ENCODE data around the gene NISCH. TPM values are rescaled to one million over a fixed set of nuclear protein-coding genes. Genes with fewer than 3 reads are reported as not detected.

The NISCH gene
- total and polyA plus RNA-seq, 2 experiments from 2014 or later: 58.9 to 74.5 TPM

DNA sequence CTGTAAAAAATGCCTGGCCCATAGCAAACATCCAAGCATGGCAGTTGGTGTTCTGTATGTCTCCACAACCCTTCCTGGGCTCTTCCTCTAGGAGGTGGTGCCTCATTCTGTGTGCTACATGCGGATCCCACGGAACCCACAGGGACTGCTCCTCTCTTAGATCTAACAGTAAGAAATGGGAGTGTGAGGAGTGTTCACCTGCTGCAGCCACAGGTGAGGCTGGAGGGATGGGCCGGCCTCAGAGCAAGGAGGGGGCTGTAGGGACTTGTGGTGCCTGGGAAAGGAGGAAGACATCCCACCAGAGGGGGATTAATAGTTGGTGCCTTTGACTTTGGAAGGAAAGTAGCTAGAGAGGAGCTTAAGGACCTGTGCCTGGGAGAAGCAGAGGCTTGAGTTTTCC is 32.7 kb upstream of the NISCH start:
- no peaks in the 10 kb centered on the region for H3K9me3 ChIP-seq (ENCODE audit: low read depth)
- DNase-seq (ENCODE audit: low spot score): no peak
- no peaks in the 10 kb centered on the region for H4K20me1 ChIP-seq (ENCODE audit: insufficient read depth, poor library complexity, severe bottlenecking)
- H3K4me1 ChIP-seq (ENCODE audit: insufficient read depth): no peaks in the 10 kb centered on the region
- H3K4me3 ChIP-seq: no peak overlapping the region
- no peak for TF ChIP-seq EZH2 (IDR thresholded peaks at IDR 0.05; ENCODE audit: borderline replicate concordance)
- TF ChIP-seq, protein P1, sequence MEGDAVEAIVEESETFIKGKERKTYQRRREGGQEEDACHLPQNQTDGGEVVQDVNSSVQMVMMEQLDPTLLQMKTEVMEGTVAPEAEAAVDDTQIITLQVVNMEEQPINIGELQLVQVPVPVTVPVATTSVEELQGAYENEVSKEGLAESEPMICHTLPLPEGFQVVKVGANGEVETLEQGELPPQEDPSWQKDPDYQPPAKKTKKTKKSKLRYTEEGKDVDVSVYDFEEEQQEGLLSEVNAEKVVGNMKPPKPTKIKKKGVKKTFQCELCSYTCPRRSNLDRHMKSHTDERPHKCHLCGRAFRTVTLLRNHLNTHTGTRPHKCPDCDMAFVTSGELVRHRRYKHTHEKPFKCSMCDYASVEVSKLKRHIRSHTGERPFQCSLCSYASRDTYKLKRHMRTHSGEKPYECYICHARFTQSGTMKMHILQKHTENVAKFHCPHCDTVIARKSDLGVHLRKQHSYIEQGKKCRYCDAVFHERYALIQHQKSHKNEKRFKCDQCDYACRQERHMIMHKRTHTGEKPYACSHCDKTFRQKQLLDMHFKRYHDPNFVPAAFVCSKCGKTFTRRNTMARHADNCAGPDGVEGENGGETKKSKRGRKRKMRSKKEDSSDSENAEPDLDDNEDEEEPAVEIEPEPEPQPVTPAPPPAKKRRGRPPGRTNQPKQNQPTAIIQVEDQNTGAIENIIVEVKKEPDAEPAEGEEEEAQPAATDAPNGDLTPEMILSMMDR (IDR thresholded peaks at IDR 0.05; ENCODE audit: poor library complexity): no peak
- TF ChIP-seq EZH2phosphoT487 (IDR thresholded peaks at IDR 0.05; ENCODE audit: low read depth, severe bottlenecking, unreplicated experiment): no peak
- no peak overlapping the region for H3K4me2 ChIP-seq
- no peak overlapping the region for H3K27ac ChIP-seq
- no peak overlapping the region for H2AFZ ChIP-seq
- no peaks in the 10 kb centered on the region for H3K36me3 ChIP-seq (replicated peaks; ENCODE audit: insufficient read depth, low read depth)
- no peaks in the 10 kb centered on the region for H3K9me2 ChIP-seq (replicated peaks; ENCODE audit: insufficient read depth)
- H3K79me2 ChIP-seq: no peaks in the 10 kb centered on the region
- no peaks in the 10 kb centered on the region for H3K27me3 ChIP-seq
- WGBS (ENCODE audit: low lambda C conversion rate, missing lambda C conversion rate): 85% methylated on average over 3 of the region's 3 CpGs

DNA sequence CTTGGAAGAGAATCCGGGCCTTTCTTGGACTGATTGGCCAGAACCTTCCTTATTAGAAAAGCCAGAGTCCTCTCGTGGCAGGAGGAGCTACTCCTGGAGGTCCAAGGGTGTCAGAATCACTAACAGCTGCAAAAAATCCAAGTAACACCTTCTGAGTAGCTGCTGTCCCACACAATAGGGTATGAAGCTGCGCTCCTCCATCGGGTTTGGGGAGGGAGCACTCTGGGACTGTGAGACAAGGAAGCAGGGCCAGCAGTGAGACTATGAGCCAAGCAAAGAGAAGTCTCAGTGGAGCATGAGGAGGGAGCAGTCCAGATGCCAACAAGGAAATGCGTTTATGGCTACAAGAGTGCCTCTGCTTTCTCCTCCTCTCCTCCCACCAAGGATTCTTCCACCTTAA is 32.2 kb upstream of the NISCH start:
- no peak overlapping the region for H2AFZ ChIP-seq
- no peaks in the 10 kb centered on the region for H3K36me3 ChIP-seq (replicated peaks; ENCODE audit: insufficient read depth, low read depth)

DNA sequence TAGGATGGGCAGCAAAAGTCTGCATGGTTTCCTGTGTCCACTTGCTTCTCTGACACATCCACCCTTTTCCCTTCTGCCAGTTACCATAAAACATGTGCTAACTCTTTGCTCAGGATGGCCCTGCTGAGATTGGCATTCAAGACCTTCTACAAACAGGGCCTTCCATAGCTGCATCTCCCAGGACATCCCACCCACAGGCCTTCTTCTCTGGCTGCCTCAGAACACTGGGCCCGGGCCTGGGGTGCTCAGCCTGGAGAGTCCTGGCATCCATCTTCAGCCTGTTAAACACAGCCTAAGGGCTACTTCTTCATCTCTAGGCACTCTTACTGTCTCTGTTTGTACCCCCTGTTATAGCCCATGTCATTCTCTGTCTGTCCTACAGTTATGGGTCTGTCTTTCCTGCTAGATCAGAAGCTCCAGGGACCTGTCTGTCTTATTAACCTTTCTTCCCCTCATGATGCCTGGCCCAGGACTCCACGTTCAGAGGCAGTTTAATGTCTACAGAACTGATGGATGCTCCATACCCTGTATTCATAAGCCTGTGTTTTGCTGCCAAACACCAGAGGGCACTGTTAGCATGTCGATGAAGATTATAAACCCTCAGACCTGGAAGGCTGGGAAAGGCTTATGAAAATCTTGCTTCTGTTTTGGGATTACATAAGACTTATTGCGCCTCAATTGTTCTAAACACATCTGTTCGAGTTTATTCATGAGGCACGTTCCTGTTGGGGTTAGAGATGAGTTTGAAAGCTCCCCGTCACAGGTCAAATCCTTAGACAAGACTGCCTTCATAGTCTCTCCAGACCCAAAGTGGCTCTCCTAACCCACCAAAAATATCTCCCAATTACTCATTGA is 27.0 kb upstream of the NISCH start:
- Histone ChIP-seq H3K9me3 (ENCODE audit: low read depth) (no peaks in the 10 kb centered on the region), H2AFZ (no peak overlapping the region), H4K20me1 (ENCODE audit: insufficient read depth, poor library complexity, severe bottlenecking) (no peaks in the 10 kb centered on the region), H3K36me3 (replicated peaks; ENCODE audit: insufficient read depth, low read depth) (no peaks in the 10 kb centered on the region), H3K4me2 (no peak overlapping the region), H3K9me2 (replicated peaks; ENCODE audit: insufficient read depth) (no peaks in the 10 kb centered on the region), H3K79me2 (no peaks in the 10 kb centered on the region), H3K4me1 (ENCODE audit: insufficient read depth) (peaks cover 10% of the 10 kb centered on the region), H3K27me3 (no peaks in the 10 kb centered on the region), H3K27ac (peak overlapping the region; percentile 51), H3K4me3 (no peak overlapping the region)
- DNase-seq (ENCODE audit: low spot score): peak; percentile 84
- WGBS (ENCODE audit: low lambda C conversion rate, missing lambda C conversion rate): 20% methylated on average over 7 of the region's 7 CpGs
- no peak for TF ChIP-seq EZH2phosphoT487 (IDR thresholded peaks at IDR 0.05; ENCODE audit: low read depth, severe bottlenecking, unreplicated experiment)
- TF ChIP-seq EZH2 (IDR thresholded peaks at IDR 0.05; ENCODE audit: borderline replicate concordance): no peak
- TF ChIP-seq, protein P1 (IDR thresholded peaks at IDR 0.05; ENCODE audit: poor library complexity): peak; percentile 89

More for the DNA sequence above, 32.2 kb upstream of the NISCH start:
- Histone ChIP-seq H3K9me2 (replicated peaks; ENCODE audit: insufficient read depth) (no peaks in the 10 kb centered on the region), H3K27ac (no peak overlapping the region), H3K9me3 (ENCODE audit: low read depth) (no peaks in the 10 kb centered on the region), H3K27me3 (no peaks in the 10 kb centered on the region), H3K4me3 (no peak overlapping the region), H3K79me2 (no peaks in the 10 kb centered on the region), H3K4me2 (no peak overlapping the region), H3K4me1 (ENCODE audit: insufficient read depth) (no peaks in the 10 kb centered on the region), H4K20me1 (ENCODE audit: insufficient read depth, poor library complexity, severe bottlenecking) (no peaks in the 10 kb centered on the region)
- WGBS (ENCODE audit: low lambda C conversion rate, missing lambda C conversion rate): 67% methylated on average over 5 of the region's 5 CpGs
- TF ChIP-seq EZH2 (IDR thresholded peaks at IDR 0.05; ENCODE audit: borderline replicate concordance): no peak
- TF ChIP-seq, protein P1 (IDR thresholded peaks at IDR 0.05; ENCODE audit: poor library complexity): no peak
- no peak for TF ChIP-seq EZH2phosphoT487 (IDR thresholded peaks at IDR 0.05; ENCODE audit: low read depth, severe bottlenecking, unreplicated experiment)
- DNase-seq (ENCODE audit: low spot score): no peak
